ENCODE results near the gene TMEM198.

TMEM198 gene

GRCh38 chr2:219543596-219544358 is at the start of gene TMEM198, which contains the start of gene CHPF:
TSS of gene TMEM198 (plus strand) at chr2:219544028. CDS start at chr2:219544728, 700 bp downstream.
TSS of gene CHPF (minus strand) at chr2:219543809. CDS start at chr2:219543538, 271 bp downstream.
- peak; percentile 96 for FAIRE-seq

GRCh38 chr2:219494952-219495530 is 48.8 kb upstream of the TMEM198 start:
- no peak for FAIRE-seq

DNA sequence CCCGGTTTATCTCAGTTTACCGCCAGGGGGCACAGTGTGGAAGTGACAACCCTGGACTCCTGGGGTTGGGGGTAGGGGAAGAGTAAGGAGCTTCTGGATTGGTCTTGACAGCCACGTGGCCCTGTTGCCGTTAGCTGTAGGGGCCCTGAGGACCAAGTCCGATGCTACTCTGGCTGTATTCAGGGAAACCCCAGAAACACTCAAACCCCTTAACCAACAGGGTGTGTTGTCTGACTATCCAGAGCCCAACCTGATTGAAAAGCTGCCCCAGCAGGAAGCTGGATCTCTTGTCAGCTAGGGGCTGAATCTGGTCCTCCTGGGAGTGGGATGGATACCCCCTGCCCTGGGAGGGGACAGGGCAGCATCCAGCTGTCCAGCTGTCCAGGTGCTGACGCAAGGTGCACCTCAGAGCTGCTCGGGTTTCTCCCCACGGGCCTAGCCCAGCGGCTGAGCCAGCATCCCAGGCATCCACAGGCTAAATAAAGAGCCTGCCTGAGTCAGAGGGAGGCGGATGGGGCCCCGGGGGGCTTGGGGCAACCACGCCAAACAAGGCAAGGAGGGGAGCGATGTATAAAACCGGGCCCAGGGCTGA is 48.2 kb upstream of the TMEM198 start:
- no peak for FAIRE-seq

DNA sequence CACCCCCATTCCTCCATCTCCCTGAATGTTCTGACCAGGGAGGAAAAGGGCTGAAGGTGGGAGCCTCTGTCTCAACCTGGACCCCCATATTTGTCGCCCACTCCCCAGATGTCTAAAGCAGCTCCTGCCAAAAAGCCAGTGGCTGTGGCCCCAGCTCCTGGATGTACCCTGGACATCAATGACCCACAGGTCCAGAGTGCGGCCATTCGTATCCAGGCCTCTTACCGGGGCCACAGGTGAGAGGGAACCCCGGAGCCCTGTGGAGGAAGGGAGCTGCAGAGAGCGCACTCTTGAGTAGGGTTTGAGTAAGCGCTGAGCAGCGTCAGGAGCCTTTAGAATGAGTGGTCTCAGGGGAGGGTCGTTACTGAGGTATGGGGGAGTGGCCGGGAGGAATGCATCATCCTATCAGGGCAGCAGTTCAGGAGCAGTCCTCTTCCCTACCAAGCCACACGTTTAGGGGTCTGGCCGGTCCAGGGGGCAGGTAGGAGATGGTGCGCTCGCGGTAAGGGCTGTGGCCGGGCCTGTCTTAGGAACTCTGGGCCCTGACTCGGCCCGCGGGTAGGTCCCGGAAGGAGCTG is 47.5 kb upstream of the TMEM198 start:
- no peak for FAIRE-seq

- FAIRE-seq, result no peak
These were observed 46.9 kb upstream of the TMEM198 start for GRCh38 chr2:219496825-219497494.

GRCh38 chr2:219497495-219498279 is 46.1 kb upstream of the TMEM198 start:
- no peak for FAIRE-seq

GRCh38 chr2:219498280-219499057 is 45.4 kb upstream of the TMEM198 start, which contains the start of gene GMPPA:
TSS of gene GMPPA (plus strand) at chr2:219498891. CDS start at chr2:219499976, 1,085 bp downstream.
- FAIRE-seq, result peak; percentile 99

GRCh38 chr2:219499058-219499307 is 44.8 kb upstream of the TMEM198 start:
- FAIRE-seq, result no peak

- no peak for FAIRE-seq
These were observed 44.3 kb upstream of the TMEM198 start for GRCh38 chr2:219499555-219499954.

DNA sequence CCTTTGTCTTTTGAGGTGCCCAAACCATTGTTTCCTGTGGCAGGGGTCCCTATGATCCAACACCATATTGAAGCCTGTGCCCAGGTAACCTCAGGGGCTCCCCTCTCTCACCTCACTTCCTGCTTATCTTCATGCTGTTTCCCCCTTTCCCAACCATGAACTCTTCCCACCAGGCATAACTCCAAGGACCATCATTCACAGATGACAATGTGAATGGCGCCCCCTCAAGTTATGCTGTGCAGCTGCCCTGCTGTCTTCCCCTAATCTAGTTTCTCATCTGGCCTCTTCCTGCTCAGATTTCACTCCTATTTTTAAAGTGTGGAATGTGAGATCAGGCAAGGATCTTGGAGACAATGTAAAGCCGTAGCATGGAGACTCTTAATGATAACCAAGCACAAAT is 43.7 kb upstream of the TMEM198 start:
- no peak for FAIRE-seq

GRCh38 chr2:219501849-219502248 is 42.0 kb upstream of the TMEM198 start:
- no peak for FAIRE-seq

DNA sequence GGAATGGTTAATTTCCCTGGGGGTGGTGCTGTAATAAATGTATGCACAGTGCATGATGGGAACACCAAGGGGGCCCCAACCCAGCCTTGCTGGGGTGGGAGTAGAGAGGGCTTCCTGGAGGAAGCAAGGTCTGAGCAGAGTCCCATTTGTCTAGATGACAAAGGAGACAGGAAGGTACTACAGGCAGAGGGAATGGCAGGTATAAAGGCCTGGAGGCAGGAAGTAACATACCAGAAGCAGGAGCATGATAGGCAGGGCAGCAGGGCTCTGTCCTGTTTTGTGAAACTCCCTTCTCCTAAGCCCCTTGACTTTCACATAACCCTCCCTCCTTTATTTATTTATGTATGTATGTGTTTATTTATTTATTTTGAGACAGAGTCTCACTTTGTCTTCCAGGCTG is 41.2 kb upstream of the TMEM198 start:
- FAIRE-seq, result no peak

GRCh38 chr2:219505585-219505984 is 38.2 kb upstream of the TMEM198 start:
- no peak for FAIRE-seq

DNA sequence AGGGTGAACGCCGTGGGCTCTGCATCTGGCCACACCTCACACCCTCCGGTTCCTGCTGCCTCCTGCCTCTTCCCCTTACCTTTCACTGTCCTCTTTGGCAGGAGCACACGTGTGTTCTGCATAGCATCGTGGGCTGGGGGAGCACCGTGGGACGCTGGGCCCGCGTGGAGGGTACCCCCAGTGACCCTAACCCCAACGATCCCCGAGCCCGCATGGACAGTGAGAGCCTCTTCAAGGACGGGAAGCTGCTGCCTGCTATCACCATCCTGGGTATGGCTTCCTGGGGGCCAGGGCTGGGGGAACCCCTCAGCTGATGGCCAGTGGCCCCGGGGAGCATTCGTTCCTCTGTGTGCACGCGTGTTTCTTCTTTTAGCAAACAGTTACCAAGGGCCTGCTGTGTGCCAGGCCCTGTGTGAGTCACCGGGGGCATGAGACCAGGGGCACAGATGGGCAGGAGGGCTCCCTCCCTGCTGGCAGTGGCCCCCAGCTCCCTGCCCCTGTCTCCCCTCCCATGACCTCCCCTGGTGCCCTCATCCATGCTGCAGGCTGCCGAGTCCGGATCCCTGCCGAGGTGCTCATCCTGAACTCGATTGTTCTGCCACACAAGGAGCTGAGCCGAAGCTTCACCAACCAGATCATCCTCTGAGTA is 37.6 kb upstream of the TMEM198 start:
- FAIRE-seq, result no peak

GRCh38 chr2:219506802-219507526 is 36.9 kb upstream of the TMEM198 start:
- FAIRE-seq, result no peak

- no peak for FAIRE-seq
These were observed 36.0 kb upstream of the TMEM198 start for GRCh38 chr2:219507581-219508443.

- no peak for FAIRE-seq
These were observed 35.4 kb upstream of the TMEM198 start for GRCh38 chr2:219508444-219508734.

- FAIRE-seq, result no peak
These were observed 34.7 kb upstream of the TMEM198 start for GRCh38 chr2:219508971-219509779.
